ENCODE measurements around the gene PLXNA3. TPM values are rescaled to one million over a fixed set of nuclear protein-coding genes. Genes with fewer than 3 reads are reported as not detected.

The PLXNA3 gene
- total and polyA plus RNA-seq, 10 of the 15 experiments (the other 5 are each of a cell fraction or from before 2014, with no cell fraction given) = 0.26 to 26.8 (median 3.4) TPM

- TF ChIP-seq, protein P1, sequence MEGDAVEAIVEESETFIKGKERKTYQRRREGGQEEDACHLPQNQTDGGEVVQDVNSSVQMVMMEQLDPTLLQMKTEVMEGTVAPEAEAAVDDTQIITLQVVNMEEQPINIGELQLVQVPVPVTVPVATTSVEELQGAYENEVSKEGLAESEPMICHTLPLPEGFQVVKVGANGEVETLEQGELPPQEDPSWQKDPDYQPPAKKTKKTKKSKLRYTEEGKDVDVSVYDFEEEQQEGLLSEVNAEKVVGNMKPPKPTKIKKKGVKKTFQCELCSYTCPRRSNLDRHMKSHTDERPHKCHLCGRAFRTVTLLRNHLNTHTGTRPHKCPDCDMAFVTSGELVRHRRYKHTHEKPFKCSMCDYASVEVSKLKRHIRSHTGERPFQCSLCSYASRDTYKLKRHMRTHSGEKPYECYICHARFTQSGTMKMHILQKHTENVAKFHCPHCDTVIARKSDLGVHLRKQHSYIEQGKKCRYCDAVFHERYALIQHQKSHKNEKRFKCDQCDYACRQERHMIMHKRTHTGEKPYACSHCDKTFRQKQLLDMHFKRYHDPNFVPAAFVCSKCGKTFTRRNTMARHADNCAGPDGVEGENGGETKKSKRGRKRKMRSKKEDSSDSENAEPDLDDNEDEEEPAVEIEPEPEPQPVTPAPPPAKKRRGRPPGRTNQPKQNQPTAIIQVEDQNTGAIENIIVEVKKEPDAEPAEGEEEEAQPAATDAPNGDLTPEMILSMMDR (IDR thresholded peaks at IDR 0.05 in 2 of 3, conservative IDR thresholded peaks at IDR 0.05 in 1 of 3; ENCODE audit: control insufficient read depth in 2 of 3, extremely low read depth in 1 of 3, insufficient read depth in 1 of 3, low read depth in 3 of 3, low read length in 3 of 3) = no peak
- TF ChIP-seq ZBED1 (IDR thresholded peaks at IDR 0.05; ENCODE audit: borderline replicate concordance) (no peak), NR2C1 (IDR thresholded peaks at IDR 0.05) (no peak), SREBF1 (IDR thresholded peaks at IDR 0.05; ENCODE audit: low read length) (no peak), FOXM1 (IDR thresholded peaks at IDR 0.05; ENCODE audit: low read depth, low read length) (no peak), KDM1A (IDR thresholded peaks at IDR 0.05; ENCODE audit: borderline replicate concordance) (no peak), WRNIP1 (IDR thresholded peaks at IDR 0.05; ENCODE audit: borderline replicate concordance, low read depth, low read length) (no peak)
- TF ChIP-seq, protein P2, sequence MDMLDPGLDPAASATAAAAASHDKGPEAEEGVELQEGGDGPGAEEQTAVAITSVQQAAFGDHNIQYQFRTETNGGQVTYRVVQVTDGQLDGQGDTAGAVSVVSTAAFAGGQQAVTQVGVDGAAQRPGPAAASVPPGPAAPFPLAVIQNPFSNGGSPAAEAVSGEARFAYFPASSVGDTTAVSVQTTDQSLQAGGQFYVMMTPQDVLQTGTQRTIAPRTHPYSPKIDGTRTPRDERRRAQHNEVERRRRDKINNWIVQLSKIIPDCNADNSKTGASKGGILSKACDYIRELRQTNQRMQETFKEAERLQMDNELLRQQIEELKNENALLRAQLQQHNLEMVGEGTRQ (IDR thresholded peaks at IDR 0.05; ENCODE audit: borderline replicate concordance, low read depth, low read length) = no peak
- 58% methylated on average over 13 of the region's 13 CpGs for WGBS (ENCODE audit: insufficient coverage, insufficient replicate concordance, low lambda C conversion rate, missing lambda C conversion rate)
- no TSS peak for BruUV-seq (replicated peaks)
- no peak overlapping the region for H3K9ac ChIP-seq (ENCODE audit: control insufficient read depth, insufficient read depth, low read length)
- FAIRE-seq = no peak
- H4K20me1 ChIP-seq (ENCODE audit: control insufficient read depth, insufficient read depth) = no peaks in the 10 kb centered on the region
- intact Hi-C loops (cut with micrococcal nuclease; ENCODE audit: unreplicated experiment) (no loop called here), in situ Hi-C loops (cut with MboI) (no loop called here)
- no peak overlapping the region for H2AFZ ChIP-seq (ENCODE audit: control insufficient read depth, low read depth, low read length)
- no peaks in the 10 kb centered on the region; the same call in 2 of the 3 replicates for H3K9me3 ChIP-seq (replicated peaks; ENCODE audit: control insufficient read depth, insufficient read depth, low read length)
- no peak overlapping the region for H3K4me3 ChIP-seq
- CTCF ChIA-PET = no interaction called here
- POLR2A ChIA-PET = no interaction called here
- no peaks in the 10 kb centered on the region for H3K4me1 ChIP-seq (ENCODE audit: control insufficient read depth, insufficient read depth, low read length)
- no peak overlapping the region for H3K27ac ChIP-seq (ENCODE audit: control insufficient read depth, insufficient read depth)
- SMC1A ChIA-PET (ENCODE audit: uncharacterized antibody, unreplicated experiment) = no interaction called here
- no peaks in the 10 kb centered on the region for H3K27me3 ChIP-seq (replicated peaks in 1 of 2; ENCODE audit: control insufficient read depth in 2 of 2, insufficient read depth in 2 of 2, low read length in 1 of 2)
- DNase-seq (ENCODE audit: low read depth, low spot score) = no peak
- no peak overlapping the region for H3K4me2 ChIP-seq (ENCODE audit: control insufficient read depth, insufficient read depth)
- no peaks in the 10 kb centered on the region for H3K79me2 ChIP-seq (ENCODE audit: control insufficient read depth, insufficient read depth, low read length)
- RAD21 ChIA-PET (ENCODE audit: unreplicated experiment) = no interaction called here
- no peak for ATAC-seq
- H3K36me3 ChIP-seq (ENCODE audit: control insufficient read depth in 2 of 2, insufficient read depth in 2 of 2, low read length in 1 of 2) = no peaks in the 10 kb centered on the region
Observed at GRCh38 chrX:154508384-154508745, 50.3 kb downstream of the PLXNA3 start.
